SK-N-SH (cell line): ENCODE results near the gene MTTP. TPM values are rescaled to one million over a fixed set of nuclear protein-coding genes. Genes with fewer than 3 reads are reported as not detected.

ENCODE experiments used
- CTCF ChIA-PET: fragments of 300-600, 350-600 bp; formaldehyde crosslinking; extraction: SDS; loops from one replicate; lab custom pipeline; 2021; lab: Yijun Ruan, JAX
- POLR2A ChIA-PET: fragments of 350-600 bp; sonication (Branson Sonifier 250); formaldehyde crosslinking; extraction: SDS; loops from one replicate; lab custom pipeline; 2020; ENCODE audit warnings: antibody characterized with exemption, inconsistent platforms; lab: Yijun Ruan, JAX
- DNase-seq: peaks from one replicate; pipeline ENCODE4 v3.0.0; 2012
- H2AFZ ChIP-seq: fragments of 200-600 bp; sonication (generic); 2 replicates; pipeline ENCODE4 v1.8.1; 2016; ENCODE audit warnings: antibody characterized with exemption, mild to moderate bottlenecking, low read depth
- H3F3A ChIP-seq: fragments of 200-600 bp; sonication (generic); replicated peaks from 2 replicates; pipeline ENCODE3; 2016; ENCODE audit warnings: antibody characterized with exemption, mild to moderate bottlenecking; ENCODE audit not compliant: insufficient read depth
- H3K27ac ChIP-seq, 2 experiments: fragments of 200-500 bp in 1 of 2; fragments of 200-600 bp in 1 of 2; sonication (Bioruptor generic) in 1 of 2; sonication (generic), shearing (Covaris generic) in 1 of 2; 2 replicates each; pipeline versions ENCODE4 v1.5.1 to v1.6.1; 2014 to 2016; ENCODE audit warnings: low read depth in 2 of 2, inconsistent platforms in 1 of 2, low read length in 1 of 2, mild to moderate bottlenecking in 1 of 2, mixed read lengths in 1 of 2
- H3K27me3 ChIP-seq: fragments of 200-600 bp; sonication (generic), shearing (Covaris generic); 2 replicates; pipeline ENCODE4 v1.6.1; 2016; ENCODE audit warnings: mixed run types; ENCODE audit not compliant: insufficient read depth
- H3K36me3 ChIP-seq, 2 experiments: fragments of 200-500 bp in 1 of 2; fragments of 200-600 bp in 1 of 2; sonication (Bioruptor generic) in 1 of 2; sonication (generic) in 1 of 2; replicated peaks in 1 of 2; 2 replicates each; pipeline versions ENCODE3 to v1.5.1; 2014 to 2016; ENCODE audit warnings: low read length in 1 of 2, mild to moderate bottlenecking in 1 of 2; ENCODE audit not compliant: insufficient read depth in 2 of 2, control insufficient read depth in 1 of 2
- H3K4me1 ChIP-seq, 2 experiments: fragments of 200-500 bp in 1 of 2; fragments of 200-600 bp in 1 of 2; sonication (Bioruptor generic) in 1 of 2; sonication (generic), shearing (Covaris generic) in 1 of 2; 2 replicates each; pipeline versions ENCODE4 v1.5.1 to v1.6.1; 2014 to 2016; ENCODE audit warnings: low read depth in 1 of 2, low read length in 1 of 2, mixed run types in 1 of 2; ENCODE audit not compliant: insufficient read depth in 2 of 2, control insufficient read depth in 1 of 2
- H3K4me2 ChIP-seq: fragments of 200-600 bp; sonication (generic), shearing (Covaris generic); 2 replicates; pipeline ENCODE4 v1.6.1; 2017; ENCODE audit warnings: mixed run types
- H3K4me3 ChIP-seq, 2 experiments: fragments of 200-500 bp in 1 of 2; fragments of 200-600 bp in 1 of 2; sonication (Bioruptor generic) in 1 of 2; sonication (generic), shearing (Covaris generic) in 1 of 2; 2 replicates each; pipeline versions ENCODE4 v1.5.1 to v1.8.1; 2014 to 2016; ENCODE audit warnings: low read depth in 2 of 2, inconsistent platforms in 1 of 2, low read length in 1 of 2, mild to moderate bottlenecking in 1 of 2, mixed read lengths in 1 of 2, moderate library complexity in 1 of 2
- H3K79me2 ChIP-seq: fragments of 200-600 bp; sonication (generic); 2 replicates; pipeline ENCODE4 v1.8.1; 2017; ENCODE audit warnings: mild to moderate bottlenecking; ENCODE audit not compliant: insufficient read depth
- H3K9ac ChIP-seq: fragments of 200-600 bp; sonication (generic); 2 replicates; pipeline ENCODE4 v1.6.1; 2017; ENCODE audit warnings: mixed run types
- H3K9me2 ChIP-seq: fragments of 200-600 bp; sonication (generic); 2 replicates; pipeline ENCODE4 v1.6.1; 2017; ENCODE audit warnings: mixed run types
- H3K9me3 ChIP-seq: fragments of 200-600 bp; sonication (generic); 2 replicates; pipeline ENCODE4 v1.6.1; 2017; ENCODE audit warnings: mixed run types, mild to moderate bottlenecking, moderate library complexity
- H4K20me1 ChIP-seq: fragments of 200-600 bp; sonication (generic); 2 replicates; pipeline ENCODE4 v1.6.1; 2017; ENCODE audit warnings: mild to moderate bottlenecking, mixed run types; ENCODE audit not compliant: insufficient read depth
- CHD2 ChIP-seq: fragments of 150-350 bp; IDR thresholded peaks from 2 replicates; pipeline ENCODE4 v1.6.1; 2018; ENCODE audit warnings: low read length; ENCODE audit not compliant: partially characterized antibody
- EP300 ChIP-seq, 2 experiments: IDR thresholded peaks; 2 replicates each; pipeline versions ENCODE4 v1.4.0 to v1.6.1; 2012; ENCODE audit warnings: borderline replicate concordance in 1 of 2, low read depth in 1 of 2, low read length in 1 of 2
- EZH2phosphoT487 ChIP-seq: fragments of 200-600 bp; sonication (generic); IDR thresholded peaks from 2 replicates; pipeline ENCODE4 v1.6.1; 2017; ENCODE audit warnings: low read depth, mixed run types, mild to moderate bottlenecking, antibody characterized with exemption, moderate library complexity, borderline replicate concordance
- FOSL2 ChIP-seq: IDR thresholded peaks from 2 replicates; pipeline ENCODE4 v1.4.0; 2012; ENCODE audit warnings: low read depth, mild to moderate bottlenecking, moderate library complexity, borderline replicate concordance
- FOXM1 ChIP-seq: IDR thresholded peaks from 2 replicates; pipeline ENCODE4 v1.4.0; 2012; ENCODE audit warnings: low read depth, mild to moderate bottlenecking
- IRF3 ChIP-seq: fragments of 150-350 bp; IDR thresholded peaks from 2 replicates; pipeline ENCODE4 v1.6.1; 2016; ENCODE audit warnings: mild to moderate bottlenecking, low read depth, low read length
- JUND ChIP-seq: IDR thresholded peaks from 2 replicates; pipeline ENCODE4 v1.4.0; 2012
- MEF2A ChIP-seq: IDR thresholded peaks from 2 replicates; pipeline ENCODE4 v1.4.0; 2012; ENCODE audit warnings: low read depth, borderline replicate concordance
- MXI1 ChIP-seq: IDR thresholded peaks from 2 replicates; pipeline ENCODE4 v1.6.1; 2012; ENCODE audit warnings: mild to moderate bottlenecking, low read depth, low read length, improper control_type of control experiment
- NRF1 ChIP-seq: IDR thresholded peaks from 2 replicates; pipeline ENCODE4 v1.6.1; 2012; ENCODE audit warnings: low read depth, mild to moderate bottlenecking, low read length
- POLR2AphosphoS5 ChIP-seq: IDR thresholded peaks from 2 replicates; pipeline ENCODE4 v1.6.1; 2012; ENCODE audit warnings: low read depth, low read length
- RCOR1 ChIP-seq: fragments of 150-350 bp; IDR thresholded peaks from 2 replicates; pipeline ENCODE4 v1.6.1; 2017; ENCODE audit warnings: antibody characterized with exemption, low read length
- RFX5 ChIP-seq: IDR thresholded peaks from 2 replicates; pipeline ENCODE4 v1.6.1; 2012; ENCODE audit warnings: mild to moderate bottlenecking, improper control_type of control experiment, low read length
- SIN3A ChIP-seq: IDR thresholded peaks from 2 replicates; pipeline ENCODE4 v1.6.1; 2012; ENCODE audit warnings: low read depth, mild to moderate bottlenecking, low read length, moderate library complexity, borderline replicate concordance
- TAF1 ChIP-seq: IDR thresholded peaks from 2 replicates; pipeline ENCODE4 v1.6.1; 2012; ENCODE audit warnings: low read depth, mild to moderate bottlenecking, low read length, moderate library complexity, borderline replicate concordance
- TCF12 ChIP-seq: IDR thresholded peaks from 2 replicates; pipeline ENCODE4 v1.4.0; 2012
- WGBS: methylation state at CpG from one replicate; pipeline ENCODE4 v1.1.6; 2017; ENCODE audit warnings: low lambda C conversion rate; 5-methylcytosine and 5-hydroxymethylcytosine counted together
- polyA plus RNA-seq, 3 experiments: library from polyadenylated mRNA; depleted of rRNA; stranded (reverse); fragments of >200 nt; gene quantifications; 2 replicates each; pipeline ENCODE4 v1.2.3, GENCODE V29; 2012
- TF ChIP-seq, protein P1 (sequence below): IDR thresholded peaks from 2 replicates; pipeline ENCODE4; 2012
- TF ChIP-seq, protein P2 (sequence below): fragments of 200-600 bp; sonication (generic); IDR thresholded peaks from 2 replicates; pipeline ENCODE4 v1.6.1; 2017; ENCODE audit warnings: antibody characterized with exemption, mild to moderate bottlenecking, moderate library complexity

MTTP gene
- polyA plus RNA-seq, 1 of the 3 experiments (the other 2 are of a cell fraction): not detected

DNA sequence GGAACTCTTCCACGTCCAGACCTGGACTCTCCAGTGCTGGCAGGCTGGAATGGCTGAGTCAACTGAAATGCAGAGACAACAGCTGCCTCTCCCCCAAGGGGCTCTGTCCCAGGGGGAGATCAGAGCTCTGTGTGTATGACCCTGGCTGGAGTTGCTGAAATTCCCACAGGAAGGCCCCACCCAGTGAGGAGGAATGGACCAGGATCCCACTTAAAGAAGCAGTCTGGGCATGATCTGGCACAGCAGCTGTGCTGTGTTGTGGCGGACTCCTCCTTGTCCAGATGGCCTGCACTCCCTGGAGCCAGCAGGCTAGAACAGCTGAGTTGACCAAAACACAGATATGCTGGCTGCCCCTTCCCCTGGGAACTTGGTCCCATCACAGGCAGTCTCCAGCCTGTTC, 38.4 kb upstream of the MTTP start (continued):
- no peak for TF ChIP-seq IRF3
- no peak for TF ChIP-seq EP300 (IDR thresholded peaks at IDR 0.05; ENCODE audit: borderline replicate concordance in 1 of 2, low read depth in 1 of 2, low read length in 1 of 2)
- TF ChIP-seq, protein P1, sequence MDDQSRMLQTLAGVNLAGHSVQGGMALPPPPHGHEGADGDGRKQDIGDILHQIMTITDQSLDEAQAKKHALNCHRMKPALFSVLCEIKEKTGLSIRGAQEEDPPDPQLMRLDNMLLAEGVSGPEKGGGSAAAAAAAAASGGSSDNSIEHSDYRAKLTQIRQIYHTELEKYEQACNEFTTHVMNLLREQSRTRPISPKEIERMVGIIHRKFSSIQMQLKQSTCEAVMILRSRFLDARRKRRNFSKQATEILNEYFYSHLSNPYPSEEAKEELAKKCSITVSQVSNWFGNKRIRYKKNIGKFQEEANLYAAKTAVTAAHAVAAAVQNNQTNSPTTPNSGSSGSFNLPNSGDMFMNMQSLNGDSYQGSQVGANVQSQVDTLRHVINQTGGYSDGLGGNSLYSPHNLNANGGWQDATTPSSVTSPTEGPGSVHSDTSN: no peak

GRCh38 chr4:99536848-99537247, 37.8 kb upstream of the MTTP start:
- H3K4me3 ChIP-seq: no peak overlapping the region
- H3K9ac ChIP-seq: no peak overlapping the region
- no peaks in the 10 kb centered on the region for H3K79me2 ChIP-seq
- H3F3A ChIP-seq: no peaks in the 10 kb centered on the region
- CTCF ChIA-PET: interaction anchor here (1.1 to 1.3 kb wide), 2 partner anchors 10 to 11 kb away, joined by 3 to 5 read pairs; no protein-coding TSS in a partner anchor
- WGBS: 40% methylated on average over 2 of the region's 2 CpGs
- H3K27me3 ChIP-seq: no peaks in the 10 kb centered on the region
- no peak overlapping the region for H2AFZ ChIP-seq
- POLR2A ChIA-PET: no interaction called here
- H3K4me2 ChIP-seq: no peak overlapping the region
- no peaks in the 10 kb centered on the region for H4K20me1 ChIP-seq
- no peaks in the 10 kb centered on the region for H3K9me3 ChIP-seq
- DNase-seq: no peak
- TF ChIP-seq EZH2phosphoT487: no peak
- no peak for TF ChIP-seq MEF2A
- no peak for TF ChIP-seq TAF1
- no peak for TF ChIP-seq FOSL2
- no peak overlapping the region; a peak in 1 of 4 replicates for H3K27ac ChIP-seq
- peaks cover 0 to 9% of the 10 kb centered on the region in 2 experiments; a peak in 1 of 4 replicates for H3K4me1 ChIP-seq
- no peaks in the 10 kb centered on the region for H3K9me2 ChIP-seq
- no peaks in the 10 kb centered on the region for H3K36me3 ChIP-seq

DNA sequence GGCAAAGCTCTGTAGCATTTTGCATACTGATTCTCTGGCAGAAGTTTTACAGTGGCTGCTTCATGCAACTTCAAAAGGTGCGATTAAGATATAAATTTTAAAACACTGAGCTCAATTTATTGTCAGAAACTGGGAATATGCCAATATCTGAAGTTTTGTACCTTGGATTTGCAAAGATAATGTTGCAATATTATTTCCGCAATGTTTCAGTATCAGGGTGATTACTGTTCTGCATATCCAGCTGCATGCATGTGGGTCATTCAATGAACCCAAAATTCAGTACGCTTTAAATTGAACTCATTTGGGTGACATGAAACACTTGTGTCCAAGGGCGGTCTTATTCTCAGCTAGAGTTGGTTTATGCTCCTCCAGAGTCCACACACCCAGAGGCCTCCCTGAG, 37.0 kb upstream of the MTTP start:
- H3K27me3 ChIP-seq: no peaks in the 10 kb centered on the region
- ChIA-PET POLR2A (no interaction called here), CTCF (interaction anchor here (1.0 to 1.3 kb wide), 3 partner anchors 9 to 270 kb away, joined by 3 to 5 read pairs (median 4); no protein-coding TSS in a partner anchor)
- no peak overlapping the region for H3K9ac ChIP-seq
- H3F3A ChIP-seq: no peaks in the 10 kb centered on the region
- 56% methylated on average over 4 of the region's 4 CpGs for WGBS
- no peaks in the 10 kb centered on the region for H3K36me3 ChIP-seq
- DNase-seq: no peak
- H3K4me2 ChIP-seq: no peak overlapping the region
- H3K4me1 ChIP-seq: peaks cover 0 to 9% of the 10 kb centered on the region in 2 experiments; a peak in 1 of 4 replicates
- no peaks in the 10 kb centered on the region for H4K20me1 ChIP-seq
- H3K79me2 ChIP-seq: no peaks in the 10 kb centered on the region
- H3K4me3 ChIP-seq: no peak overlapping the region
- H3K9me3 ChIP-seq: no peaks in the 10 kb centered on the region
- no peaks in the 10 kb centered on the region for H3K9me2 ChIP-seq
- H3K27ac ChIP-seq: no peak overlapping the region
- no peak overlapping the region for H2AFZ ChIP-seq
- TF ChIP-seq IRF3 (no peak), TCF12 (no peak), MXI1 (no peak), EZH2phosphoT487 (no peak), POLR2AphosphoS5 (no peak), JUND (no peak), RFX5 (no peak), FOSL2 (no peak), SIN3A (no peak), FOXM1 (no peak), CHD2 (no peak), RCOR1 (no peak), NRF1 (no peak)
- TF ChIP-seq, protein P1: no peak
- TF ChIP-seq, protein P2, sequence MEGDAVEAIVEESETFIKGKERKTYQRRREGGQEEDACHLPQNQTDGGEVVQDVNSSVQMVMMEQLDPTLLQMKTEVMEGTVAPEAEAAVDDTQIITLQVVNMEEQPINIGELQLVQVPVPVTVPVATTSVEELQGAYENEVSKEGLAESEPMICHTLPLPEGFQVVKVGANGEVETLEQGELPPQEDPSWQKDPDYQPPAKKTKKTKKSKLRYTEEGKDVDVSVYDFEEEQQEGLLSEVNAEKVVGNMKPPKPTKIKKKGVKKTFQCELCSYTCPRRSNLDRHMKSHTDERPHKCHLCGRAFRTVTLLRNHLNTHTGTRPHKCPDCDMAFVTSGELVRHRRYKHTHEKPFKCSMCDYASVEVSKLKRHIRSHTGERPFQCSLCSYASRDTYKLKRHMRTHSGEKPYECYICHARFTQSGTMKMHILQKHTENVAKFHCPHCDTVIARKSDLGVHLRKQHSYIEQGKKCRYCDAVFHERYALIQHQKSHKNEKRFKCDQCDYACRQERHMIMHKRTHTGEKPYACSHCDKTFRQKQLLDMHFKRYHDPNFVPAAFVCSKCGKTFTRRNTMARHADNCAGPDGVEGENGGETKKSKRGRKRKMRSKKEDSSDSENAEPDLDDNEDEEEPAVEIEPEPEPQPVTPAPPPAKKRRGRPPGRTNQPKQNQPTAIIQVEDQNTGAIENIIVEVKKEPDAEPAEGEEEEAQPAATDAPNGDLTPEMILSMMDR: no peak
